ENCODE results near the gene RPL13. TPM values are rescaled to one million over a fixed set of nuclear protein-coding genes. Genes with fewer than 3 reads are reported as not detected.

Gene RPL13
- total and polyA plus RNA-seq, 2 donors (not counting 1 experiment from before 2014, with no cell fraction given), result 1,442 to 3,823 TPM

GRCh38 chr16:89545831-89546574 is 14.5 kb upstream of the RPL13 start:
- H3K4me3 ChIP-seq (replicated peaks in 1 of 4; ENCODE audit: control extremely low read depth in 1 of 4, insufficient read depth in 1 of 4, low read depth in 3 of 4, low read length in 4 of 4), result no peak overlapping the region
- H4K20me1 ChIP-seq (ENCODE audit: control insufficient read depth, extremely low read depth, insufficient read depth, low read length), result no peaks in the 10 kb centered on the region
- H3K27ac ChIP-seq (ENCODE audit: insufficient read depth, low read length), result no peak overlapping the region
- no peak overlapping the region for H2AFZ ChIP-seq (ENCODE audit: low read length)
- no peak overlapping the region for H3K4me2 ChIP-seq (ENCODE audit: extremely low read depth, insufficient read depth, low read length)
- no peak overlapping the region for H3K9ac ChIP-seq (ENCODE audit: insufficient read depth, low read length)
- H3K27me3 ChIP-seq (ENCODE audit: control insufficient read depth, insufficient read depth, low read length), result no peaks in the 10 kb centered on the region
- no peak for DNase-seq (ENCODE audit: low read depth in 2 of 2)
- TF ChIP-seq EZH2 (IDR thresholded peaks at IDR 0.05; ENCODE audit: low read length, missing control alignments) (no peak), CTCF (conservative IDR thresholded peaks at IDR 0.05 in 1 of 2, IDR thresholded peaks at IDR 0.05 in 1 of 2; ENCODE audit: low read depth in 1 of 2, low read length in 2 of 2) (no peak)
- H3K4me1 ChIP-seq (ENCODE audit: control insufficient read depth, extremely low read depth, insufficient read depth, low read length), result no peaks in the 10 kb centered on the region
- no peaks in the 10 kb centered on the region for H3K79me2 ChIP-seq (ENCODE audit: control insufficient read depth, insufficient read depth, low read length)
- H3K9me3 ChIP-seq (ENCODE audit: control insufficient read depth, insufficient read depth, low read depth, low read length), result no peaks in the 10 kb centered on the region
- peaks cover 17% of the 10 kb centered on the region for H3K36me3 ChIP-seq (ENCODE audit: control insufficient read depth, insufficient read depth, low read length)

DNA sequence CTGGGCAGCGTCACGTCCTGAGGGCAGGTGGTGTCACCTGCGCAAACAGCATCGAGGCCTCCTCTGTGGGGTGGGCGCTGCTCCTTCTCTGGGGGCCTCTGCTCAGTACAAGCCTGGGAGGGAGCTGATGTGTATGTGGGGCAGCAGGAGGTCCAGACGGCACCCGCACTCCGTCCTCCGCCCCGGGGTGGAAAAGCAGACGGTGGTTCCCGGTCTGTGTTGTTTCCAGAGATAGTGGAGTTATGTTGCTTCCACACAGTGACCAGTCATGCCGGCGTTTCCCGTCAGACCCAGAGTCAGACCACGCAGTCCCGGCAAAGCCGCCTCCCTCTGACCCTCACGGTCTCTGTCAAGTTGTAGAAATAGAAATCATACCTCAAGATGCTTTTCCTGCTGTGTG is 13.7 kb upstream of the RPL13 start:
- Histone ChIP-seq H3K9ac (ENCODE audit: insufficient read depth, low read length) (no peak overlapping the region), H3K27me3 (ENCODE audit: control insufficient read depth, insufficient read depth, low read length) (no peaks in the 10 kb centered on the region), H3K4me1 (ENCODE audit: control insufficient read depth, extremely low read depth, insufficient read depth, low read length) (no peaks in the 10 kb centered on the region), H3K4me3 (replicated peaks in 1 of 4; ENCODE audit: control extremely low read depth in 1 of 4, insufficient read depth in 1 of 4, low read depth in 3 of 4, low read length in 4 of 4) (no peak overlapping the region), H3K36me3 (ENCODE audit: control insufficient read depth, insufficient read depth, low read length) (peaks cover 19% of the 10 kb centered on the region), H4K20me1 (ENCODE audit: control insufficient read depth, extremely low read depth, insufficient read depth, low read length) (no peaks in the 10 kb centered on the region), H2AFZ (ENCODE audit: low read length) (no peak overlapping the region), H3K9me3 (ENCODE audit: control insufficient read depth, insufficient read depth, low read depth, low read length) (no peaks in the 10 kb centered on the region), H3K4me2 (ENCODE audit: extremely low read depth, insufficient read depth, low read length) (no peak overlapping the region), H3K79me2 (ENCODE audit: control insufficient read depth, insufficient read depth, low read length) (no peaks in the 10 kb centered on the region), H3K27ac (ENCODE audit: insufficient read depth, low read length) (no peak overlapping the region)
- DNase-seq (ENCODE audit: low read depth in 2 of 2), result no peak
- TF ChIP-seq CTCF (conservative IDR thresholded peaks at IDR 0.05 in 1 of 2, IDR thresholded peaks at IDR 0.05 in 1 of 2; ENCODE audit: low read depth in 1 of 2, low read length in 2 of 2), result no peak
- TF ChIP-seq EZH2 (IDR thresholded peaks at IDR 0.05; ENCODE audit: low read length, missing control alignments), result no peak

DNA sequence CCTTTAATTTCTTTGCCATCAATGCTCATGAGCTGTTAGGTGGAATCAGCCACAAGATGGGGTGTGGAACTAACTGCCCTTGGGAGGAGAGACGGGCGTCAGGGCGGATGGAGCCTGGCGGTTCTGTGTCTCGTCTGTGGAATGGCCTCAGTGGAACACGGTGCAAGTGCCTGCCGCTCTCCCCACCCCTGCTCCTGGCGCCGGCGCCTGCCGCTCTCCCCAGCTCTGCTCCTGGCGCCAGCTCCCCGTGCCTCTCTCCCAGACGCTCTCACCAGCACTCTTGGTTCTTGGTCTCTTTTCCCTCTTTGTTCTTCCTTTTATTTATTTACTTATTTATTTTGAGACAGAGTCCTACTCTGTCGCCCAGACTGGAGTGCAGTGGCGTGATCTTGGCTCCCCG is 13.2 kb upstream of the RPL13 start:
- peaks cover 18% of the 10 kb centered on the region for H3K36me3 ChIP-seq (ENCODE audit: control insufficient read depth, insufficient read depth, low read length)

More for the DNA sequence above, 13.2 kb upstream of the RPL13 start:
- no peak overlapping the region for H2AFZ ChIP-seq (ENCODE audit: low read length)
- DNase-seq (ENCODE audit: low read depth in 2 of 2), result no peak
- no peaks in the 10 kb centered on the region for H3K9me3 ChIP-seq (ENCODE audit: control insufficient read depth, insufficient read depth, low read depth, low read length)
- no peaks in the 10 kb centered on the region for H3K4me1 ChIP-seq (ENCODE audit: control insufficient read depth, extremely low read depth, insufficient read depth, low read length)
- no peak overlapping the region for H3K4me2 ChIP-seq (ENCODE audit: extremely low read depth, insufficient read depth, low read length)
- no peaks in the 10 kb centered on the region for H3K79me2 ChIP-seq (ENCODE audit: control insufficient read depth, insufficient read depth, low read length)
- no peak overlapping the region for H3K9ac ChIP-seq (ENCODE audit: insufficient read depth, low read length)
- no peak overlapping the region for H3K4me3 ChIP-seq (replicated peaks in 1 of 4; ENCODE audit: control extremely low read depth in 1 of 4, insufficient read depth in 1 of 4, low read depth in 3 of 4, low read length in 4 of 4)
- H3K27me3 ChIP-seq (ENCODE audit: control insufficient read depth, insufficient read depth, low read length), result no peaks in the 10 kb centered on the region
- no peaks in the 10 kb centered on the region for H4K20me1 ChIP-seq (ENCODE audit: control insufficient read depth, extremely low read depth, insufficient read depth, low read length)
- TF ChIP-seq CTCF (conservative IDR thresholded peaks at IDR 0.05 in 1 of 2, IDR thresholded peaks at IDR 0.05 in 1 of 2; ENCODE audit: low read depth in 1 of 2, low read length in 2 of 2) (no peak), EZH2 (IDR thresholded peaks at IDR 0.05; ENCODE audit: low read length, missing control alignments) (no peak)
- H3K27ac ChIP-seq (ENCODE audit: insufficient read depth, low read length), result no peak overlapping the region

Measured in fibroblast of lung (primary cell).